ENCODE measurements around the gene NOXO1. TPM values are rescaled to one million over a fixed set of nuclear protein-coding genes. Genes with fewer than 3 reads are reported as not detected.
A peak's percentile ranks its signal among the peaks of the same experiment; 100 is the strongest.
"Not testable (repeated sequence)": the region's sequence is repeated elsewhere in the genome, so short reads cannot be mapped to it uniquely, and the experiment has no call there.

Gene NOXO1
- total RNA-seq, 2 donors from 2014 or later, result not detected

DNA sequence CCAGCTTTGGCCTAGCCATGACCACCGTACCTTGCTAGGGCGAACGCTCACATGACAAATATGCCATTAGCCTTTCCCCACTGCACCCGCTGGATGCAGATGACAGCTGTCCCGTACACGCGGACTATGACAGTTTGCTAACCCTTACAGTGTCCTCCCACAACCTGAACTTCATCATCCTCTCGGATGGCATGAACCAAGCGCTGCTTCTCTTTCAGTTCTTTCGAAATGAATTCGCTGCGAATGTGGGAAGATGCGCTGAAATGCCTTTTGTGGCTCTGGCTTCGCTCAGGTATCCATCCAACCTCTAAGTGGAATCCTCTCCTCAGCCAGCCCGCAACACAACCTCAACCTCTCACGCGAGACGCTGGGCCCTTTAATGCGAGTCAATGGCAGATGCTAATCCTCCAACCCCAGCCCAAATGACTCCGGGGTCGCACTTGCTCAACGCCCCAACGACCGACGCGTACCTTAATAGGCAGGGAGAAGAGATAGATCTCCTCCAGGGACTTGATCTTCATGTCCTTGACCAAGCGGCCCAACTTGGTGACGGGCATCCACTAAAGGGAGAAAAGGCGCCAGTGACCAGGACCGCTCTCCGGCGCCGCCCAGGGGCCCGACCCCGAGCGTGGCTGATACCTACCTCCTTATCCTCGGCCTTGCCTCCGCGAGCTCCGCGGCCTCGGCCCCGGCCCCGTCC, 17.3 kb downstream of the NOXO1 start:
- Histone ChIP-seq H3K4me3 (peak overlapping the region; percentile 92), H3K9me3 (no peaks in the 10 kb centered on the region), H3K27ac (peak overlapping the region; percentile 96 to 97), H3K27me3 (replicated peaks; ENCODE audit: insufficient read depth) (no peaks in the 10 kb centered on the region), H3K4me1 (ENCODE audit: control insufficient read depth in 1 of 2, low read depth in 2 of 2) (peaks cover 12 to 24% of the 10 kb centered on the region in 2 donors), H3K36me3 (peaks cover 18% of the 10 kb centered on the region)
- ATAC-seq (ENCODE audit: insufficient number of reproducible peaks, low FRiP score, low read depth), result peak; percentile 5
- no peak for TF ChIP-seq CTCF (IDR thresholded peaks at IDR 0.05)
- no peak for DNase-seq (ENCODE audit: low spot score)

DNA sequence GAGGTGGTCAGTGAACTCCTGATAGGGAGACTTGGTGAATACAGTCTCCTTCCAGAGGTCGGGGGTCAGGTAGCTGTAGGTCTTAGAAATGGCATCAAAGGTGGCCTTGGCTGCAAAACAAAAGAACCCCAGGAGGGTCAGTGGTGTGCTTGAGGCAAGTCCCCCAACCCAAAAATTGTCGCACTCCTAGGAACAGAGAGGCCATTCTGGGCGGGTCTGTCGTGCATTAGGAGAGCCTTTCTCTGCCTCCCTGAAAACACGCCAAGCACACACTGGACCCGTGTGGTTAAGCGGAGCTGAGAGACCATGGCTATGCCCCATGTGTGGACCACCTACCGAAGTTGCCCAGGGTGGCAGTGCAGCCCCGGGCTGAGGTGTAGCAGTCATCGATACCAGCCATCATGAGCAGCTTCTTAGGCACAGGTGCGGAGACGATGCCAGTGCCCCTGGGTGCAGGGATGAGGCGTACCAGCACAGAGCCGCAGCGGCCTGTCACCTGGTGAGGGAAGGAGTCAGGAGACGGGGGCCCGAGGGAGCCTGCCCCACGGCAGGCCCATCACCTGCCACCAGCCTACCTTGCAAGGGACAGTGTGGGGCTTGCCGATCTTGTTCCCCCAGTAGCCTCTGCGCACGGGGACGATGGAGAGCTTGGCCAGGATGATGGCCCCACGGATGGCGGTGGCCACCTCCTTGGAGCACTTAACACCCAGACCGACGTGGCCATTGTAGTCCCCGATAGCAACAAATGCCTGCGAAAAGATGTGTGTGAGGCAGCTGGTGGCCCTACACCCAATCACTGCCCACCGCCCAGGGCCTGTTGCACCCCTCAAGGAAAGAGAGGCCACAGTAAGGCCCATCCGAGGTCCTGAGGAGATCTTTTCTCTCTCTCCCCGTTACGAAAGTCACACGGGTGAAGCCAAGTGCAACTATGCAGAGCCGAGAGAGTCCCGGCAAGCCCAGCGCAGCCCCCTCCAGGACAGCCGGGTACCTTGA, 18.8 kb downstream of the NOXO1 start:
- H3K9me3 ChIP-seq; H3K27ac ChIP-seq; ATAC-seq (ENCODE audit: insufficient number of reproducible peaks, low FRiP score, low read depth); H3K4me3 ChIP-seq; H3K27me3 ChIP-seq (replicated peaks; ENCODE audit: insufficient read depth); DNase-seq (ENCODE audit: low spot score): not testable (repeated sequence)
- Histone ChIP-seq H3K36me3 (peaks cover 18% of the 10 kb centered on the region), H3K4me1 (ENCODE audit: control insufficient read depth in 1 of 2, low read depth in 2 of 2) (peaks cover 12 to 27% of the 10 kb centered on the region in 2 donors)

- Histone ChIP-seq H3K9me3 (no peaks in the 10 kb centered on the region), H3K36me3 (peaks cover 18% of the 10 kb centered on the region), H3K27me3 (replicated peaks; ENCODE audit: insufficient read depth) (no peaks in the 10 kb centered on the region), H3K27ac (no peak overlapping the region), H3K4me3 (no peak overlapping the region), H3K4me1 (ENCODE audit: control insufficient read depth in 1 of 2, low read depth in 2 of 2) (peaks cover 12 to 27% of the 10 kb centered on the region in 2 donors)
- ATAC-seq (ENCODE audit: insufficient number of reproducible peaks, low FRiP score, low read depth), result no peak
- DNase-seq (ENCODE audit: low spot score), result no peak
- no peak for TF ChIP-seq CTCF (IDR thresholded peaks at IDR 0.05)
These were observed 19.6 kb downstream of the NOXO1 start for GRCh38 chr16:1961651-1962067.

GRCh38 chr16:1960665-1961630, 20.3 kb downstream of the NOXO1 start:
- Histone ChIP-seq H3K4me1 (ENCODE audit: control insufficient read depth in 1 of 2, low read depth in 2 of 2) (peaks cover 11 to 27% of the 10 kb centered on the region in 2 donors), H3K27me3 (replicated peaks; ENCODE audit: insufficient read depth) (no peaks in the 10 kb centered on the region), H3K36me3 (peaks cover 18% of the 10 kb centered on the region), H3K27ac (no peak overlapping the region), H3K9me3 (no peaks in the 10 kb centered on the region), H3K4me3 (peak overlapping the region; percentile 86)
- no peak for TF ChIP-seq CTCF (IDR thresholded peaks at IDR 0.05)
- no peak for DNase-seq (ENCODE audit: low spot score)
- ATAC-seq (ENCODE audit: insufficient number of reproducible peaks, low FRiP score, low read depth), result no peak

GRCh38 chr16:1959269-1960039, 21.8 kb downstream of the NOXO1 start, which contains the start of gene NDUFB10:
TSS of gene NDUFB10 (plus strand) at chr16:1959538. CDS start at chr16:1959625, 87 bp downstream.
- H3K27me3 ChIP-seq (replicated peaks; ENCODE audit: insufficient read depth), result no peaks in the 10 kb centered on the region
- peak; percentile 51 for DNase-seq (ENCODE audit: low spot score)
- peak; percentile 65 for TF ChIP-seq CTCF (IDR thresholded peaks at IDR 0.05)
- H3K9me3 ChIP-seq, result no peaks in the 10 kb centered on the region
- H3K36me3 ChIP-seq, result peaks cover 18% of the 10 kb centered on the region
- ATAC-seq (ENCODE audit: insufficient number of reproducible peaks, low FRiP score, low read depth), result peak; percentile 83
- peak within 1 kb of the TSS; percentile 58 to 75 for H3K27ac ChIP-seq
- peak within 1 kb of the TSS; percentile 86 for H3K4me3 ChIP-seq
- H3K4me1 ChIP-seq (ENCODE audit: control insufficient read depth in 1 of 2, low read depth in 2 of 2), result peaks cover 6 to 19% of the 10 kb centered on the region in 2 donors

Data from thoracic aorta (tissue), 2 donors.